NCI-H2029 (cell line): ENCODE results near the gene GFY.
A peak's percentile ranks its signal among the peaks of the same experiment; 100 is the strongest.
"Not testable (repeated sequence)": the region's sequence is repeated elsewhere in the genome, so short reads cannot be mapped to it uniquely, and the experiment has no call there.

Experiments
- DNase-seq: peaks from one replicate; lab custom pipeline; 2025; lab: John Stamatoyannopoulos, UW

GFY gene

GRCh38 chr19:49444100-49444700 is 19.0 kb downstream of the GFY start:
- DNase-seq: not testable (repeated sequence)

DNA sequence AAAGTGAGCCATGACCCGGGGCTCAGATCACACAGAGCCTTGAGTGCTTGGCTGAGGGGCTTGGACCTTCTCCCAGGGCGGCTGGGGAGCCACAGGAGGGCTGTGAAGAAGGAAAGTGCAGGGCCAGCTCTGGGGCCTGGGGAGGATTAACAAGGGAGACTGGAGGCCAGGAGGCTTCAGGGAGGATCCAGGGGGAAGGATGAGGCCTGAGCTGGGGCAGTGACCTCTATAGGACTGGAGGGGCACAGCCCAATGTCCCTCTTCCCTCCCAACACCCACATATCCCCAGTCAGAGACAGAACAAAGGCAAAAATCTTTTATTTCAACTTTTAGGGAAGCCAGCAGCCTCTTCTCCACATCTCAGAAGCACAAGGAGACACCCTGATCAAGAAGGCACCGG is 20.8 kb downstream of the GFY start:
- no peak for DNase-seq

- no peak for DNase-seq
Measured at GRCh38 chr19:49447485-49448431, 22.6 kb downstream of the GFY start.

DNA sequence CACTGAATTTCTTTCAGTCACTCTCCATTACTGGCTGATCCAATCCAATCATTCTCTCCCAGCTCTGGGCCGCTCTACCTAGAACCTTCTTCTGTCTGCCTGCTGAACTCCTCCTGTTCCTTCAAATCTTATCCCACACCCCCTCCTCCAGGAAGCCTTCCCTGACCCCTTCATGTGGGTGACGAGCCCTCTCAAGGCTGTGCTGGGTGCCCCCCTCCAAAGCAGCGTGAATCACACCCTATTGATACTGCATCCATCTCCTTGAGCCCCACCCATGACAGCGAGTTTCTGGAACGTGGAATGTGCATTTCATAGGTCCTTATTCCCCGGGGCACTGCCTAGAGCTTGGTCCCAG is 23.2 kb downstream of the GFY start:
- no peak for DNase-seq

DNA sequence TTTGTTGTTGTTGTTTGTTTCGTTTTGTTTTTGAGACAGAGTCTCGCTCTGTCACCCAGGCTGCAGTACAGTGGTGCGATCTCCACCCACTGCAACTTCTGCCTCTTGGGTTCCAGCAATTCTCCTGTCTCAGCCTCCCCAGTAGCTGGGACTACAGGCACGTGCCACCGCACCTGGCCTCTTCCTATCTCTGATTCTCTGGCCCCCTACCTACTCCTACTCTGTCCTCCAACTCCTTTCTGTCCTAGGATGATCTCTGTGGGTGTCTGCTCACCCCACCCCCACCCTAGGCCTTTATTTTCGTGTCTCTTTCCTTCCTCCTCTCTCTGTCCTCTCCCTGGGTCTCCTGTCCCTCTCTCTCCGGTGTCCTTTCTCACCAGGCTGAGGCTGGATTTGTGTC is 25.2 kb downstream of the GFY start:
- DNase-seq: no peak

DNA sequence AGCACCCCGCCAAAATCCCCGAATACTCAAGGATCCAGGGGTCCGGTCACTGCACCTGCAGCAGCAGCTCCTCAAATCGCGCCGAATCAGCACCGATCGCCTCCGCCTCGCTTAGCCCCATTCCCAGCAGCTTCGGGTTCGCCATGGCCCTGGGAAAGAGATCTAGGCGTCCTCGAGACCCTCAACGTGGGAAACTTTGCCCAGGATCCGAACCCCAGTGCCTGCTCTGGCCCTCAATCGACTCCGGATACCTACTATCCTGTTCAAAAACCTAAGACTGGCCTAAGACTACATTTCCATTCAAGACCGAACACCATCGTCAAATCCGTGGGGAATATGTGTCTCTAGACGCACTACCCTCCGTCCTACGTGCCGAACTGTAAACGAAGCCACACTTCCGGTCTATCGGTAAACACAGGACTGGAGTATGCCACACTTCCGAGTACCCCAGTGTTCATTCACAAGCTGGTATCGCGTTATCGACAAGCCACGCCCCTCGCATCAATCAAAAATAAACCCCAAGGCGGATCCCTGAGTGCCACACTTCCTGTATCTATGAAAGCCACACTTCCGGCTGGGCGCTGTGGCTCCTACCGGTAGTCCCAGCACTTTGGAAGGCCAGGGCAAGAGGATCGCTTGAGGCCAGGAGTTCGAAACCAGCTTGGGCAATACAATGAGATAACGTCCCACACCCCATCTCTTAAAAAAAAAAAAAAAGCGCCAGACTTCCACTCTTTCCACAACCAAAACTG is 26.4 kb downstream of the GFY start, which contains the start of gene PIH1D1:
PIH1D1 (minus strand) TSS at position 385 of the 752 bp plus-strand sequence; CDS start at position 145, 240 bp downstream.
- DNase-seq: peak; percentile 99

DNA sequence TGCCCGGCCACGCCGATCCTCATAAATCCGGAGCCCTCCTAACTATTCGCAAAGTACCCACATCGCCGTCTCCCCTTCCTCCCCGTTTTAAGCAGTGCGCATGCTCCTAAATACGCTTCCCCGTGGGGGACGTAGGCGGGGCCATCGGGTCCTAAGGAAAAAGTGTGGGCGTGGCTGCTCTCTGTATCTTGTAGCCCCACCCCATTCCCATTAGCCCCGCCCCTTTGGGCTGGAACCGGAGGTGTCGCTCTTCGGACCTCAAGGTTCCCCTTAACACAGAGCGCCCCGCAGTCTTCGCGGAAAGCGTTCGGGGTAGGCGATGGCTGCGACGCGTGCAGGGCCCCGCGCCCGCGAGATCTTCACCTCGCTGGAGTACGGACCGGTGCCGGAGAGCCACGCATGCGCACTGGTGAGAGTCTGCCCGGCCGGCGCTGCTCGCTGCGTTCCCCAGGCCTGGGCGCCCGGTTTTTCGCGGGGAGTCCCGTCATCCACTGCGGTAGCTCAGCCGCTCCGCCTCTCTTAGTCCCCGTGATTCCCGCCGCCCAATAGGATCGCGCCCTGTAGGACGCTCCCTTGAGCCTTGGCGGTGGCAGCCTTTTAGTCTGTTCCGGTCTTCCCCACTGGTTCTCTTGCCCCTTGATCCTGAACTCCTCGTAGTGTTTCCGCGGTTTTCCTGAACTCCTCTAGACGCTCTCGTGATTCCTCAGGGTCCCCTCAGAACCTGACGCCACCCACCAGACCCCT is 28.0 kb downstream of the GFY start, which contains the start of gene ALDH16A1:
ALDH16A1 (plus strand) TSS at position 213 of the 744 bp plus-strand sequence; CDS start at position 320, 107 bp downstream.
- DNase-seq: peak; percentile 97

DNA sequence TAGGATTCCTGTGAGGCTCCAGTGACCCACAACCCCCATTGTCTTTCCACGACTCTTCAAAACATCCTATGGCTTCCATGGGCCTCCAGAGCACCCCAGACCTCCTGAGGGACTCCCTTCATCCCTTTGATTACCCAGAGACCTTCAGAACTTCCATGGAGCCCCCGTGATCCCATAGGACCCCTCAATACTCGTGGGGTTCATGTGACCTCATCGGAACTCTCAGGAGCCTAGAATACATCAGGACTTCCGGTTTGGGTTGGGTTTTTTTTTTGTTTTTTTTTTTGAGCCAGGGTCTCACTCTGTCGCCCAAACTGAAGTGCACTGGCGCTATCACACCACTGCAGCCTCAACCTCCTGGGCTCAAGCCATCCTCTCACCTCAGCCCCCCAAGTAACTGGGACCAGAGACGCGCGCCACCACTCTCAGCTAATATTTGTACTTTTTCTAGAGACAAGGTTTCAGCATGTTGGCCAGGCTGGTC is 28.6 kb downstream of the GFY start:
- no peak for DNase-seq

DNA sequence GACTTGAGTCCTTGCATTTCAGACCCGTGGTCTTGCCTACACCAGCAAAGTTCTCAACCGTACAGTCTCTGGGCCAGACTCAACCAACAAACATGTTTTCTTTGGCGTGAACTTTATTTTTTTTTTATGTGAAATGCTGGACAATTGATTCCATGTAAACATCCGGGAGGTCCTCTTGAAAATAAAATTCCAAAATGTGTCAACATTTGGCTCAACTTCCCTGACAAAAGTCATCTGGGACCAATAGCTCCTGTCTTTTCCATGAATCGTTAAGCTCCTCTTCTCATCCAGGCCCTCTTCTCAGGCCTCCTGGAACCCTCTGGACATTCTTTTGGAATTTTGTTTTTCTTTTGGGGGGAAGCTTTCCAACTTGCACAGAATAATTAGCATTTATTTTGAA is 30.6 kb downstream of the GFY start:
- no peak for DNase-seq

GRCh38 chr19:49456326-49456725 is 31.1 kb downstream of the GFY start:
- DNase-seq: no peak

DNA sequence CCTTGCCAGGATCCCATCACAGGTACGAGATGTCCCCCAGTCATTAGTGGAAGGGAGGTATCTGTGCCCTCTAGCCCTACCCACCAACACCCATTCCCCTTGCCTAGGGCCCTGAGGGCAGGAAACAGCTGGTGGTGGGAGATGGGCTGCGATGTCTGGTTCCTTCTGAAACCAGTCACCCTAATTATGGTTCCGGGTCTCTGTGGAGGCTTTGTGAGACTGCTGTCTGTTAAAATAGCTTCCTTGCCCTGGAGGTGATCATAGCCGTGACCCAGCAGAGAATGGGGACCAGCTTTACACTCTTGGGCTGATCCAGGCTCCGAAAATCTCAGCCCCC is 33.3 kb downstream of the GFY start:
- DNase-seq: no peak

DNA sequence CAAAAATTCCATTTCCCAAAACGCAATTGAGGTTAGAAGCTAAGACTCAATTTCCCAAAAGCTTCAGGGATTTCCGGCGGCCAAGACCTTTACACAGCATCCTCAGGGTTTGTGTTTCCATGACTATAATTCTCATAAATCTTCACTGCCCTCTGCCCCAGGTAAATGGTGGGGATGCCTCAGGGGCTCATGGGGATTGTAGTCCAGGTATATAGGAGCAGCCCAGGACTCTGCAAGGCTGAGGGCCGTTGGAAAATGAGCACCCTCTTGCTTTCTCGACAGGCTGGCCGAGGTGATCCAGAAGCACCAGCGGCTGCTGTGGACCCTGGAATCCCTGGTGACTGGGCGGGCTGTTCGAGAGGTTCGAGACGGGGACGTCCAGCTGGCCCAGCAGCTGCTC is 34.2 kb downstream of the GFY start:
- no peak for DNase-seq

GRCh38 chr19:49461130-49461529 is 35.9 kb downstream of the GFY start:
- not testable (repeated sequence) for DNase-seq

DNA sequence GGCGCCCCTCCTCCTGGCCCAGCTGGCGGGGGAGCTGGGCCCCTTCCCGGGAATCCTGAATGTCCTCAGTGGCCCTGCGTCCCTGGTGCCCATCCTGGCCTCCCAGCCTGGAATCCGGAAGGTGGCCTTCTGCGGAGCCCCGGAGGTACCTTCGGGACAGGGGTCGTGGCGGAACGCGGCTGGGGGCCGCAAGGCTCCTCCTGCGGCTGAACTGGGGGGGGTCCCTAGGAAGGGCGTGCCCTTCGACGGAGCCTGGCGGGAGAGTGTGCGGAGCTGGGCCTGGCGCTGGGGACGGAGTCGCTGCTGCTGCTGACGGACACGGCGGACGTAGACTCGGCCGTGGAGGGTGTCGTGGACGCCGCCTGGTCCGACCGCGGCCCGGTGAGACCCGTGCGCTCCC is 36.5 kb downstream of the GFY start:
- DNase-seq: no peak

GRCh38 chr19:49462492-49462891 is 37.3 kb downstream of the GFY start:
- DNase-seq: no peak

- no peak for DNase-seq
Measured at GRCh38 chr19:49463960-49464740, 39.0 kb downstream of the GFY start.

DNA sequence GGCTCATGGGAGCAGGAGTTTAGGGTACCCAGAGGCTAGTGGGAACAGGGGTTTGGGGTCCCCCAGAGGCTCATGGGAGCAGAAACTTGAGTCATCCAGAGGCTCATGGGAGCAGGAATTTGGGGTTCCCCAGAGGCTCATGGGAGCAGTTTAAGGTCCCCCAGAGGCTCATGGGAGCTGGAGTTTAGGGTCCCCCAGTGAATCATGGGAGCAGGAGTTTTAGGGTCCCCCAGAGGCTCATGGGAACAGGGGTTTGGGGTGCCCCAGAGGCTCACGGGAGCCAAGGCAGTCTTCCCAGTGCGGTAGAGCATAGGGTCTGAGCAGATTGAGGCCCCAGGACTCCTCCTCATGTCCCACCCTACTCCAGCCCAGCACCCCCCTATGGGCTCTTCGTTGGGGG is 40.2 kb downstream of the GFY start:
- DNase-seq: no peak

DNA sequence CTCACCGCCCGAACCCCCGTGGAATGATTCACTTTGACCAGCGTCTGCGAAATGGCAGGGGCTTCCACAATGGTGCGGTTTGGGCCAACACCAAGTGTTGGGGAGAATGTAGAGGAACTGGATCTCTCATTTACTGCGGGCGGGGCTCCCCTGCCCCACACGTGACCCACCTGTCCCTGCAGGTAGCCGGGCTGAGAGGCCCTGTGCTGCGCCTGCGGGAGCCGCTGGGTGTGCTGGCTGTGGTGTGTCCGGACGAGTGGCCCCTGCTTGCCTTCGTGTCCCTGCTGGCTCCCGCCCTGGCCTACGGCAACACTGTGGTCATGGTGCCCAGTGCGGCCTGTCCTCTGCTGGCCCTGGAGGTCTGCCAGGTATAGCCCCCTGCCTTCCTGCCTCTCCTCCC is 43.0 kb downstream of the GFY start:
- no peak for DNase-seq

DNA sequence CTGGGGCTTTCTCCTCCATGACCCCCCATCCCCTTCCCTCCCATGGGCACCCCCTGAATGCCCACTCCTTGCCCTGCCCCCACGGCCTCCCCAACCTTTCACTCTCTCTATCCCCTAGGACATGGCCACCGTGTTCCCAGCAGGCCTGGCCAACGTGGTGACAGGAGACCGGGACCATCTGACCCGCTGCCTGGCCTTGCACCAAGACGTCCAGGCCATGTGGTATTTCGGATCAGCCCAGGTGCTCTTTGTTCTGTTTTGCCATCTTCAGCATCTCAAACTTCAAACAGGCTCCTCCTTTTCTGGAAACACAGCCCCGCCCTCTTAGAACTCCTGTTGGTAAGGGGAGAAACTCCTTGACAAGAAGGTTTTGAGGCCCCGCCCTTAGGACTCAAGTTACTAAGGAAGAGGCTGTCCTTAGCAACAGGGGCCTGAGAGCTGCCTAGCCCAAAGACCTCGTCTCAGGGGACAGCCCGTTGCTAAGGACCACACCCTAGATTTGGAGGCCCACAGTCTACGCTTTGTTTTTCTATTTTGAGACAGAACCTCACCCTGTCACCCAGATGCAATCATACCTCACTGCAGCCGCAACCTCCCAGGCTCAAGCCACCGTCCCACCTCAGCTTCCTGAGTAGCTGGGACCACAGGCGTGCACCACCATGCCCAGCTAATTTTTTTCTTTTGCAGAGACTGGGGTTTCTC is 43.7 kb downstream of the GFY start:
- DNase-seq: no peak

DNA sequence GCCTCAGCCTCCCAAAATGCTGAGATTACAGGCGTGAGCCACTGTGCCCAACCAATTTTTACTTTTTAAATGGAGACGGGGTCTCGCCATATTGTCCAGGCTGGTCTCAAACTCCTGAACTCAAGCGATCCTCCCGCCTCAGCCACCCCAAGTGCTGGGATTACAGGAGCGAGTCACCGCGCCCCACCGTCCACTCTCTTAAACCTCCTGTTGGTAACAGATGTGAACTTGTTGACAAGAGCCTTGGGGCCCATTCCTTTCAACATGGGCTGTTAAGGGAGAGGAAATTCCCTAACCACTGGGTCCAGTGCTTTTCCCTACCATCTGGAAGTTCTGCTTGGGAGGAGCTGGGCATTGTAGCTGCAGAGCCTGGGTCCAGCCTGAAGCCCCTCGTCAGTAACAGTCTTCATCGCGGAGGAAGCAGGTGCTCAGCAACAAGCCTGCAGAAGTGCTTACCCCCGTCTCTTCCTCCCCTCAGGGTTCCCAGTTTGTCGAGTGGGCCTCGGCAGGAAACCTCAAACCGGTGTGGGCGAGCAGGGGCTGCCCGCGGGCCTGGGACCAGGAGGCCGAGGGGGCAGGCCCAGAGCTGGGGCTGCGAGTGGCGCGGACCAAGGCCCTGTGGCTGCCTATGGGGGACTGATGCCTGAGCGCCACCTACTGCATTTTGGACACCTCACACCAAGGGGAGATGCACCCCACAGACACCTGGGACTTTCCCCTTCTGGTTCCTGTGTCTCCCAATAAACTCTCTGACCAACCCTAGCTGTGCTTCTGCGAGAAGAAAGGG is 44.8 kb downstream of the GFY start:
- no peak for DNase-seq
